ES-I3 (cell line): ENCODE measurements around the gene RFX2.
"Not testable (repeated sequence)": the region's sequence is repeated elsewhere in the genome, so short reads cannot be mapped to it uniquely, and the experiment has no call there.

Source experiments
- H3K36me3 ChIP-seq: 2 replicates; pipeline ENCODE4 v1.6.1; 2013; ENCODE audit warnings: mild to moderate bottlenecking, low read length, control low read depth, moderate library complexity; ENCODE audit not compliant: insufficient read depth
- H3K4me1 ChIP-seq: 2 replicates; pipeline ENCODE4 v1.6.1; 2013; ENCODE audit warnings: mild to moderate bottlenecking, control low read depth, low read length; ENCODE audit not compliant: insufficient read depth
- H3K9ac ChIP-seq: 2 replicates; pipeline ENCODE4 v1.6.1; 2013; ENCODE audit warnings: low read depth, mild to moderate bottlenecking, low read length, moderate library complexity
- H3K9me3 ChIP-seq: 2 replicates; pipeline ENCODE4 v1.6.1; 2013; ENCODE audit warnings: mild to moderate bottlenecking, low read length, moderate library complexity; ENCODE audit not compliant: control insufficient read depth, insufficient read depth

RFX2 gene

DNA sequence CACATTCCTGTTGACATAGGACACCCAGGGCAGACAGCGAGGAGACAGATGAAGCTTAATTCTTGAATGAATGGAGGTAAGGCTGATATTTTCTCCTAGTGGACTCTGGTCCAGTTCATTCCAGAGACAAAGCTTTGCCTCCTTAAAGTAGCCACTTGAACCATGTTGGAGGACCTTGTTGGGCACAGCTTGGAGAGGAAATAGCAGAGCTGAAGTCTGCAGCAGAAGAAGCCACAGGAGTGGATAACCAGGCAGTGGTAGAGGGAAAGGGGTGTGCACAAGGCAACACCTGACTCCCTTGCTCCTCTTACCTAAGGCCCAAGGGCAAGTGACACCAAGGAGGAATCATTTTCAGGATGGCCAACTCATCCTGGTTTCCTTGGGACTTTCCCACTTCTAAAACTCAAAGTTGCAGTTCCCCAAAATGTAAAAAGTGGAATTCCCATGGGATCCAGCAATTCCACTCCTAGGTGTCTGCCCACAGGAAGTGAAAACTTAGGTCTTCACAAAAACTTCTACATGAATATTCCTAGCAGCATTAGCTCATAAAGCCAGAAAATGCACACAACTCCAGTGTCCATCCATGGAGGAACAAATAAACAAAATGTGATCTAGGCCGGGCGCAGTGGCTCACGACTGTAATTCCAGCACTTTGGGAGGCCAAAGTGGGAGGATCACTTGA lies 6.6 kb upstream of the RFX2 start:
- no peaks in the 10 kb centered on the region for H3K4me1 ChIP-seq
- H3K9me3 ChIP-seq: no peaks in the 10 kb centered on the region
- H3K36me3 ChIP-seq: no peaks in the 10 kb centered on the region
- H3K9ac ChIP-seq: no peak overlapping the region

DNA sequence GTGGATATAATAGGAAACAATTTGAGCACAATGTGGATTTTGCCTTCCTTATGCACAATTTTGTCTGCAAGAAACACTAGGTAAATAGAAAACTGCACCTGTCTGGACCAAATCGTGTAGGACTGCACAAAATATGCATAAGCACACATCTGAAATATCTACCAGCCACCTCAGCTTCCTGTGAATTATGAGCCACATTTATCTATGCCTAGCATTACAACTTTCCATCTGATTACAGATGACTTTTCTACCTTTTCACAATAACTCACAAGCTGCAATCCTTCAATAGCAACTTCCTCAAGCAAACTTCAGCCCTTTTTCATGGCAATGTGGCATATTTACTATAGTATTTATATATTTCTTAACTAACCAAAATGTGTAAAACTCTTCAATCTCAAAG lies 5.7 kb upstream of the RFX2 start:
- Histone ChIP-seq H3K9me3 (no peaks in the 10 kb centered on the region), H3K4me1 (no peaks in the 10 kb centered on the region), H3K36me3 (no peaks in the 10 kb centered on the region), H3K9ac (no peak overlapping the region)

- Histone ChIP-seq H3K9ac (no peak overlapping the region), H3K4me1 (no peaks in the 10 kb centered on the region; the same call in 1 of the 2 replicates), H3K36me3 (no peaks in the 10 kb centered on the region), H3K9me3 (no peaks in the 10 kb centered on the region)
Observed at GRCh38 chr19:6113616-6114188, 3.4 kb upstream of the RFX2 start.

GRCh38 chr19:6109947-6110346 lies 353 bp downstream of the RFX2 start:
- no peaks in the 10 kb centered on the region; the same call in 1 of the 2 replicates for H3K4me1 ChIP-seq
- H3K9me3 ChIP-seq: no peaks in the 10 kb centered on the region
- no peaks in the 10 kb centered on the region for H3K36me3 ChIP-seq
- H3K9ac ChIP-seq: peak overlapping the region; percentile 67

DNA sequence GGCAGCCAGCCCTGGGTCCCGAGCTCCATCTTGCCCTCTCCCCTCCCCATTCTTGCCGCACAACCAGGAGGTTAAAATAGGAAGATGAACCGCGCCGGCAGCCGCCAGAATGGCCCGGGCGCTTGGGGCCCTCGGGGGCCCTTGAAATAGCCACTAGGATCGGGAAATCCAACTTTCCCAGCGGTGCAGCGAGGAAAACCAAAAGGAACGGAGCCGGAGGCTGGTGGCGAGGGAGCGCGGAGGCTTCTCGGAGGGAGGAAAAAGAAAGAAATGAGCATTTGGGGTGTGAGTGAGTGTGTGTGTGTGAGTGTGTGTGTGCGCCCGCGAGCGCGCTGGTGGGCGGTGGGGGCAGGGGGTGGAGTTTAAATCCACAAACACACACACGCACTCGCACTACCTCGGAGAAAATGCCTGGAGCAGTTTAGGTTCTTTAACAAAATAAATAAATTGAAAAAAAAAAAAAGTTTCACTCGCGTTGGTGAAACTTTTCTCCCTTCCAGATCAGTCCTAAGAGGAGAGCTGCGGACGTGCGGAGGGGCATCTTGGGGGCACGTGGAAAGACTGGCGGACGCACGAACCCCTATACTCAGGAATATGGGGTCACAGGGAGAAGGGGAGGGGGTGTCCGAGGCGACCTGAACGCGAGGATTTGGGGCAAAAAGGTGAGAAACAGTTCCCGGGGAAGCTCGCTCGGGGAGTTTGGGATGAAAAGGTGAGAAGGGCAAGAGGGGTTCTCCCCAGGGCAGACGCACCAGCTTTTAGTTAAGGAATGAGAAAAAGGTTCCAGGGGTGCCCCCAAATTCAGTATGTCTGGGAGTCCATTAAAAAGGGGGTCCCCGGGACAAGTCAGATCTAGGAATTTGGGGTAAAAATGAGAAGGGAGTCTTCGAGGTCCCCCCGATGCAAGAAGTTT lies 1.3 kb downstream of the RFX2 start:
- Histone ChIP-seq H3K4me1 (no peaks in the 10 kb centered on the region; the same call in 1 of the 2 replicates), H3K9ac (peak overlapping the region; percentile 67; the same call in 1 of the 2 replicates), H3K36me3 (no peaks in the 10 kb centered on the region), H3K9me3 (no peaks in the 10 kb centered on the region)

DNA sequence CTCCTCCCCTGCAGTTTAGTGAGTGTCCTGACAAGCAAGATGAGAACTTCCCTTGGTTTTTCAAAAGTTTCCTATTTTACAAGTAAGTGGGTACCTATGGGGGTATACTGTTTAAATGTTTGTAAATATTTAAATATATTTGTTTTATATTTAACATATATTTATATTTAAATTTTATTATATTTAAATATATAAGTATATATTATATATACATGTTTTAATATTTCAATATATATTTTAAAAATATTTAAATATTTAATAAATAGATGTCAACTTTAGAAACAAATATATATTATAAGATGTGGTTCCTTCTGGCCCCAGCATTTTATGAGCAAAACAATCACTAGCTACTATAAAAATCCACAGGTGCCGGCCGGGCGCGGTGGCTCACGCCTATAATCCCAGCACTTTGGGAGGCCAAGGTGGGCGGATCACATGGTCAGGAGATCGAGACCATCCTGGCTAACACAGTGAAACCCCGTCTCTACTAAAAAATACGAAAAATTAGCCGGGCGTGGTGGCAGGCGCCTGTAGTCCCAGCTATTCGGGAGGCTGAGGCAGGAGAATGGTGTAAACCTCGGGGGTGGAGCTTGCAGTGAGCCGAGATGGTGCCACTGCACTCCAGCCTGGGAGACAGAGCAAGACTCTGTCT lies 3.5 kb downstream of the RFX2 start:
- H3K4me1 ChIP-seq, H3K9me3 ChIP-seq, H3K9ac ChIP-seq, H3K36me3 ChIP-seq: not testable (repeated sequence)

- H3K9ac ChIP-seq: no peak overlapping the region
- H3K9me3 ChIP-seq: no peaks in the 10 kb centered on the region
- no peaks in the 10 kb centered on the region for H3K36me3 ChIP-seq
- H3K4me1 ChIP-seq: no peaks in the 10 kb centered on the region; the same call in 1 of the 2 replicates
Observed at GRCh38 chr19:6105444-6105843, 4.9 kb downstream of the RFX2 start.

DNA sequence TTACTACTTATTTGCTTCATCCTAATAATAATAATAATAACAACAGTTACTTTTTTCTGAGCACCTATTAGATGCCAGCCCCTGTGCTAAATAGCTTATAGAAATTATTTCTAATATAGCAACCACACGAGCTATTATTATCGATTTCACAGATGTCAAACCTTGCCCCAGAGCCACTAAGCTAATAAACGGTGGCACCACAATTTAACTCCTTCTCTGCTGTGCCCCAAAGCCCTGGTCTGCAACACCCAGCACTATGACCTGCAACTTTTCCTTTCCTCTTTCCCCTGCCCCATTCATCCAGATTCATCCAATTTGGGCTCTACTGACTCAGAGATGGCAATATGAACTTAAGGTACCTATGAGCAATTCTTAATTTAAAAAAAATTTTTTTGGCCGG lies 6.4 kb downstream of the RFX2 start:
- no peaks in the 10 kb centered on the region for H3K9me3 ChIP-seq
- H3K36me3 ChIP-seq: no peaks in the 10 kb centered on the region
- no peak overlapping the region for H3K9ac ChIP-seq
- no peaks in the 10 kb centered on the region for H3K4me1 ChIP-seq

DNA sequence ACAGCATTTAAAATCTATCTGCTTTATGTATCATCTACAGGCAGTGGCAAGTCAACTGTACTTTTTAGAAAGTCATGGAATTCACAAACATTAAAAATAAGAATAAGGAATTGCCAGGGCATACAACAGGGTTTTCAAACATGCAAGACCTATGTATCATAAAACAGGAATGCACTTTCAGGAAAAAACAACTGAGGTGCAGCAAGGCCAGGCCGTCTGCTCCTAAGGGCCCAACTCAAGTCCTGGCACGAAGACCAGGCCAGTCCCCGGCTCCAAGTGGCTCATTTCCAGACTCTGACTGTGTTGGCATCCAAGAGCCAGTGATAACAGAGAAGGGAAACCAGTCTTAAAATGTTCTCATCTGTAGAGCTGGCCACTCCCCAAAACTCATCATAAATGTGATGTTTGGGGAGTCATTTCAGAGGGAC lies 7.1 kb downstream of the RFX2 start:
- H3K9ac ChIP-seq: no peak overlapping the region
- no peaks in the 10 kb centered on the region for H3K9me3 ChIP-seq

DNA sequence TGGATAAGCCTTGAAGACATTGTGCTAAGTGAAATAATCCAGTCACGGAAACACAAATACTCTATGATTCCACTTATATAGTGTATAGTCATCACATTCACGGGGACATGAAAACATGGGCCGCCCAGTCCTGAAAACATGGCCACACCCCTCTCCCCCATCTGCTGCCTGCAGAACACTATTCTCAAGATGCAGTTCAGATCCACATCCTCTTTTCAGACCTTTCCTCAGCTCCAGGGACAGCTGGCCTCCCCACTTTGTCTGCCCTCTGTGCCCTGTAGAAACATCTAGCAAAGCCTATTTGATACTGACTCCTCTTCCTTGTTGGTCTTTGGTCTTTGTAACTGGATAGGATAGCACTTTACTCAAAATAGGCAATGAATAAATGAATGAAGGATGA lies 8.3 kb downstream of the RFX2 start:
- Histone ChIP-seq H3K9me3 (no peaks in the 10 kb centered on the region), H3K36me3 (no peaks in the 10 kb centered on the region), H3K9ac (no peak overlapping the region), H3K4me1 (no peaks in the 10 kb centered on the region)

More for the DNA sequence above, 7.1 kb downstream of the RFX2 start:
- H3K4me1 ChIP-seq: no peaks in the 10 kb centered on the region
- H3K36me3 ChIP-seq: no peaks in the 10 kb centered on the region

GRCh38 chr19:6101291-6101825 lies 8.9 kb downstream of the RFX2 start:
- no peaks in the 10 kb centered on the region for H3K4me1 ChIP-seq
- no peaks in the 10 kb centered on the region for H3K9me3 ChIP-seq
- no peak overlapping the region for H3K9ac ChIP-seq
- H3K36me3 ChIP-seq: no peaks in the 10 kb centered on the region

GRCh38 chr19:6100284-6100915 lies 9.9 kb downstream of the RFX2 start:
- no peak overlapping the region for H3K9ac ChIP-seq
- H3K36me3 ChIP-seq: no peaks in the 10 kb centered on the region
- H3K4me1 ChIP-seq: no peaks in the 10 kb centered on the region
- no peaks in the 10 kb centered on the region for H3K9me3 ChIP-seq

DNA sequence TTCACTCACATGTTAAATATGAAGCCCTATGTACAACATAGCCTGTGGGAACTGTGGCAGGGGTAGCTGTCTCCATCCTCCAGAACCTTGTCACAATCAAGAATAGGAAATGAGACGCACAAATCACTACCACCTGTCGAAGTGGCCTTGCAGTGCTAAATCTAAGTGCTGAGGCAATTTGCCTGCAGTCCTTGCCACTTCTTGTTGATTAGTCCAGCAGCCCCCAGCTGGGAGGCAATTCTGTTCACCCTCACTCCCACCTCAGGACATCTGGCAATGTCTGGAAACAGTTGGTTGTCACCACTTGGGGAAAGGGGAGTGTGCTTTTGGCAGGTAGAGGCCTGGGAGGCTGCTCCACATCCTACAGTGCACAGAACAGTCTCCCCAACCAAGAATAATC lies 10.7 kb downstream of the RFX2 start:
- Histone ChIP-seq H3K9me3 (no peaks in the 10 kb centered on the region), H3K9ac (no peak overlapping the region), H3K4me1 (no peaks in the 10 kb centered on the region)

DNA sequence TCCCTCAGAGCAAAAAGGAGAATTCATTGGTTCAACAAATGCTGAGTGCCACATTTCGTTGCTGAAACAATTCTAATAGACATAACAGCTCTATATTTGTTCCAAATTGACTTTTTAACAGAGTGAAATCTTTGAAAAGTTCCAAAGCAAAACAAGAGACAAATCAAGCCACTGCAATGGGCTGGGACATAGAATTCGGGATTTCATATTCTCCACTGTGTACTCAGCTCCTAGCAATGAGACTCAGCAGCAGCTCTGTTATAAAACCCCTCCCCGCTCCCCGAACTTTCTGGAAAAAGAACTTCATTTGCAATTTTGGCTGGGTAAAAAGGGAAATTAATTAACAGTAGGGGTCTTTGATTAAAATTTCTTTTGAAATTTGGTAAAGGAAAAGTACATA lies 11.3 kb downstream of the RFX2 start:
- no peaks in the 10 kb centered on the region for H3K9me3 ChIP-seq
- no peaks in the 10 kb centered on the region for H3K36me3 ChIP-seq
- H3K4me1 ChIP-seq: no peaks in the 10 kb centered on the region
- H3K9ac ChIP-seq: no peak overlapping the region

More for the DNA sequence above, 10.7 kb downstream of the RFX2 start:
- no peaks in the 10 kb centered on the region for H3K36me3 ChIP-seq
